Sigmoid colon (tissue), 7 donors: ENCODE data around the gene RFFL. TPM values are rescaled to one million over a fixed set of nuclear protein-coding genes. Genes with fewer than 3 reads are reported as not detected.

ENCODE experiments used
- DNase-seq: peaks from one replicate; pipeline ENCODE4 v3.0.0-alpha.2; 2019
- H3K27ac ChIP-seq, 4 donors: fragments of 200-600 bp; sonication (generic); one replicate each; pipeline ENCODE4 v1.5.1; 2016 to 2019; ENCODE audit warnings: mild to moderate bottlenecking in 1 of 4
- H3K27me3 ChIP-seq, 3 donors: fragments of 200-600 bp; sonication (generic); one replicate each; pipeline ENCODE4 v1.5.1; 2019; ENCODE audit warnings: mild to moderate bottlenecking in 1 of 3
- H3K36me3 ChIP-seq, 4 donors: fragments of 200-600 bp; sonication (generic); one replicate each; pipeline ENCODE4 v1.5.1; 2016 to 2019
- H3K4me1 ChIP-seq, 4 donors: fragments of 200-600 bp; sonication (generic); one replicate each; pipeline ENCODE4 v1.5.1; 2017 to 2019
- H3K4me3 ChIP-seq, 4 donors: fragments of 200-600 bp; sonication (generic); one replicate each; pipeline ENCODE4 v1.5.1; 2017 to 2019; ENCODE audit warnings: mild to moderate bottlenecking in 2 of 4, moderate library complexity in 1 of 4
- H3K9me3 ChIP-seq, 4 donors: fragments of 200-600 bp in 3 of 4; sonication (generic) in 3 of 4; one replicate each; pipeline versions ENCODE4 v1.5.1 to v1.6.1; 2013 to 2019
- CTCF ChIP-seq, 4 experiments: fragments of 450-650 bp in 3 of 4; fragments of 200-600 bp in 1 of 4; IDR thresholded peaks; one replicate each; pipeline ENCODE4 v1.5.1; 2016 to 2019; ENCODE audit warnings: antibody characterized with exemption in 4 of 4, mild to moderate bottlenecking in 3 of 4, moderate library complexity in 2 of 4
- EP300 ChIP-seq, 4 donors: sonication (generic); formaldehyde crosslinking; IDR thresholded peaks; one replicate each; pipeline ENCODE4 v1.6.1; 2017; ENCODE audit warnings: antibody characterized with exemption in 4 of 4
- POLR2A ChIP-seq, 2 donors: fragments of 450-650 bp; IDR thresholded peaks; one replicate each; pipeline ENCODE4 v1.6.1; 2016; ENCODE audit warnings: antibody characterized with exemption in 2 of 2, mild to moderate bottlenecking in 2 of 2, moderate library complexity in 2 of 2
- POLR2AphosphoS5 ChIP-seq, 4 donors: sonication (generic); formaldehyde crosslinking; IDR thresholded peaks; one replicate each; pipeline ENCODE4 v1.6.1; 2017; ENCODE audit warnings: antibody characterized with exemption in 4 of 4
- WGBS, 2 donors: extraction: QIAGEN DNeasy Blood & Tissue Kit; methylation state at CpG; one replicate each; pipeline ENCODE4 v1.1.7; 2013; 5-methylcytosine and 5-hydroxymethylcytosine counted together
- intact Hi-C: fragments of 100-400 bp; cut with DNase I; formaldehyde crosslinking; loops from one replicate; pipeline ENCODE4 v1.15.1; 2023
- polyA plus RNA-seq, 3 donors: library from polyadenylated mRNA; stranded (reverse); fragments of 200-250 nt; gene quantifications; one replicate each; pipeline ENCODE4 v1.2.3, GENCODE V29; 2013
- total RNA-seq, 4 donors: library from RNA; depleted of rRNA; stranded (reverse); fragments of >200 nt; gene quantifications; one replicate each; pipeline ENCODE4 v1.1.0, GENCODE V29; 2016
- donor health status: healthy with polysubstance abuse.
- donor health status: Bipolar disorder and iron deficiency.
- donor health status: healthy.

The RFFL gene
- total and polyA plus RNA-seq, 7 donors = 15.0 to 29.4 (median 22.9) TPM

DNA sequence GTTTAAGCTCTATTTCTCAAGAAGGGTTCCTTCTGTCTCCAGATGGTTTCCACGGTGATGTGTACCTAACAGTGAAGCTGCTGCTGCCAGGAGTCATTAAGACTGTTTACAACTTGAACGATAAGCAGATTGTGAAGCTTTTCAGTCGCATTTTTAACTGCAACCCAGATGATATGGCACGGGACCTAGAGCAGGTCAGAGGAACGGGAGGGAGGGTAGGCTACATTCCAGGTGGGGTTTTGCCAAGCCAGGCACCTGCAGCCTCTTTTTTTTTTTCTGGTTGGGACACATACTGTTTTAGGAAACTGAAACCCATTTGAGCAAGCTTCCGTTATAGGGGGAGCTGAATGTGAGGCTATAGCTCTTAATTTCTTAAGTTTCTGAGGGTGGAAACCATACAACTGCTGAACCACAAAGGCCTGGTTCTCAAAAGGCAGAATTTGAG lies 72.6 kb downstream of the RFFL start:
- Histone ChIP-seq H3K4me3 (no peak overlapping the region), H3K9me3 (no peaks in the 10 kb centered on the region), H3K27me3 (no peaks in the 10 kb centered on the region), H3K36me3 (peaks cover 10 to 91% (median 19%) of the 10 kb centered on the region in 4 donors), H3K27ac (peak overlapping the region in 3 of 4 donors; percentile 42 to 67 (median 62)), H3K4me1 (peaks cover 0 to 11% (median 8%) of the 10 kb centered on the region in 4 donors)
- no peak for DNase-seq
- WGBS, 2 donors = 7 to 48% methylated on average over 6 of the region's 6 CpGs
- TF ChIP-seq CTCF (IDR thresholded peaks at IDR 0.05) (no peak), POLR2AphosphoS5 (IDR thresholded peaks at IDR 0.05) (peak in 2 of 4 donors; percentile 30 to 38)
- intact Hi-C loops = no loop called here

DNA sequence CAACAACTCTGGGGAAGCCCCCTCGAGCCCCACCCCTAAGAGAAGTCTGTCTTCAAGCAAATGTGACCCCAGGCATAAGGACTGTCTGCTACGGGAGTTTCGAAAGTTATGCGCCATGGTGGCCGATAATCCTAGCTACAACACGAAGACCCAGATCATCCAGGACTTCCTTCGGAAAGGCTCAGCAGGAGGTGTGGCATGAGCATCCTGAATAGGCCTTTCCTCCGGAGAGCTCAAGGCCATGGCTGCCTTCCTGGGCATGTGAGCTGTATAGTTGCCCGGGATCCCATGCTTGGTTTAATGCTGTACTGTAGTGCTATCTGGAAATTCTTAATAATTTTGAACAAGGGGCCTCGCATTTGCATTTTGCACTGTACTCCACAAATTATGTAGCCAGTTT lies 74.0 kb downstream of the RFFL start:
- Histone ChIP-seq H3K4me1 (peaks cover 0 to 11% (median 8%) of the 10 kb centered on the region in 4 donors), H3K36me3 (peaks cover 10 to 82% (median 19%) of the 10 kb centered on the region in 4 donors), H3K9me3 (no peaks in the 10 kb centered on the region), H3K27me3 (no peaks in the 10 kb centered on the region), H3K4me3 (no peak overlapping the region), H3K27ac (no peak overlapping the region)
- DNase-seq = no peak
- TF ChIP-seq EP300 (IDR thresholded peaks at IDR 0.05) = no peak
- no peak for TF ChIP-seq POLR2A (IDR thresholded peaks at IDR 0.05)
- no peak for TF ChIP-seq POLR2AphosphoS5 (IDR thresholded peaks at IDR 0.05)
- no peak for TF ChIP-seq CTCF (IDR thresholded peaks at IDR 0.05)
- WGBS, 2 donors = 95 to 96% methylated on average over 10 of the region's 10 CpGs
- intact Hi-C loops = loop anchor here (10.0 kb wide), 1 partner anchor 255 kb away; the partner anchor contains the start of gene SLFN5

GRCh38 chr17:34988644-34989043 lies 74.9 kb downstream of the RFFL start:
- no peak for DNase-seq
- H3K36me3 ChIP-seq = peaks cover 5 to 77% (median 15%) of the 10 kb centered on the region in 4 donors
- no peak for TF ChIP-seq POLR2AphosphoS5 (IDR thresholded peaks at IDR 0.05)
- no peak for TF ChIP-seq POLR2A (IDR thresholded peaks at IDR 0.05)
- TF ChIP-seq EP300 (IDR thresholded peaks at IDR 0.05) = no peak
- no peak for TF ChIP-seq CTCF (IDR thresholded peaks at IDR 0.05)
- no peak overlapping the region for H3K27ac ChIP-seq
- no peaks in the 10 kb centered on the region for H3K27me3 ChIP-seq
- intact Hi-C loops = loop anchor here (10.0 kb wide), 1 partner anchor 256 kb away; the partner anchor contains the start of gene SLFN5
- H3K4me3 ChIP-seq = no peak overlapping the region
- no peaks in the 10 kb centered on the region for H3K9me3 ChIP-seq
- 56 to 81% methylated on average over 2 of the region's 2 CpGs for WGBS, 2 donors
- peaks cover 0 to 15% (median 10%) of the 10 kb centered on the region in 4 donors for H3K4me1 ChIP-seq

GRCh38 chr17:34987232-34987631 lies 76.3 kb downstream of the RFFL start:
- Histone ChIP-seq H3K27me3 (no peaks in the 10 kb centered on the region), H3K4me3 (no peak overlapping the region), H3K36me3 (peaks cover 5 to 69% (median 13%) of the 10 kb centered on the region in 4 donors), H3K27ac (no peak overlapping the region), H3K4me1 (peaks cover 0 to 28% (median 18%) of the 10 kb centered on the region in 4 donors), H3K9me3 (no peaks in the 10 kb centered on the region)
- TF ChIP-seq EP300 (IDR thresholded peaks at IDR 0.05) = no peak
- TF ChIP-seq CTCF (IDR thresholded peaks at IDR 0.05) = no peak
- no peak for TF ChIP-seq POLR2A (IDR thresholded peaks at IDR 0.05)
- TF ChIP-seq POLR2AphosphoS5 (IDR thresholded peaks at IDR 0.05) = no peak
- no peak for DNase-seq
- WGBS, 2 donors = 33 to 72% methylated on average over 2 of the region's 2 CpGs
- intact Hi-C loops = loop anchor here (10.0 kb wide), 1 partner anchor 258 kb away; the partner anchor contains the start of gene SLFN5
